HG02970 (cell line): ENCODE measurements around the gene HOXA3.

Experiments used
- ATAC-seq: cut with Tn5 transposase; IDR thresholded peaks from one replicate; pipeline ENCODE4 v1.9.1; 2021; ENCODE audit warnings: mild to moderate bottlenecking, moderate library complexity, moderate number of reproducible peaks; ENCODE audit not compliant: unreplicated experiment, low FRiP score

HOXA3 gene

DNA sequence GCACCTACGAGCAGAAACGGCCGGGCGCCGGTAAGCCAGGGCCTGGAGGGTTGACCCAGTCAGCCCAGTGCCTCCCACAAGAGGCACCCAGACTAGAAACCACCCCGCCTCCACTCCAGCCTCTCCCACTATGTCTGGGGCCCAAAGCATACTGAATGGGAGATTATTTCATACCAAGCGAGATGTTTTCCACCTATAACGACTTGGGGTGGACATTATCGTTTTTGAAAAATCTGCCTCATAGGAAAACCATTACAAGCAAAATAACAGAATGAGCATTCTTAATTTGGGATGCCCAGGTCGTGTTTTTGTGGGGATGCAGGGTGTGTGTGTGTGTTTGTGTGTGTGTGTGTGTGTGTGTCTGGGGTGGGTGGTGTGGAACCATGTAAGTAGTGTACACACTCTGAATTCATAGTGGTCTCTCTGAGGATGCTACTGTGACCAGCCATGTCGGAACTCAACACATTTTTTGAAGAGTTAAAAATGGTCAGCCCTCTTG lies 6.4 kb downstream of the HOXA3 start:
- ATAC-seq = no peak

- ATAC-seq = no peak
Measured at GRCh38 chr7:27145165-27145913, 7.0 kb downstream of the HOXA3 start.

DNA sequence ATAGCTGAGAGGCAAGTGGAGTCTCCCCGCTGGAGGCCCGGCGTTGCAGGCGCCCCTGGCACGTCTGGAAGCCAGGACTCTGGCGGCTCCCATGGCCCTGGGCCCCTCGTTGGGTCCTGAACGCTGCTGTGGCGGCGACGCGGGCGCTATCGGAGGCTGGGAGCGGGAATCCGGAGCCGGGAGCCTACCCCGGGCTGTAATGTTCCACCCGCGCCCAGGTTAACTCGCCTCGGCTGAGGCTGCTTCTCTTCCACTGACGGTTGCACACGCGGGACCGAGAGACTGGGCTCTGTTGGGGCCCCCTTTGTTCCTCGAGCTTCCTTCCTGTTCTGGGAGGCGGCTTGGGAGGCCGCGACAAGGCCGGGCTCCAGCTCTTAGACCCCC lies 7.6 kb downstream of the HOXA3 start:
- no peak for ATAC-seq

DNA sequence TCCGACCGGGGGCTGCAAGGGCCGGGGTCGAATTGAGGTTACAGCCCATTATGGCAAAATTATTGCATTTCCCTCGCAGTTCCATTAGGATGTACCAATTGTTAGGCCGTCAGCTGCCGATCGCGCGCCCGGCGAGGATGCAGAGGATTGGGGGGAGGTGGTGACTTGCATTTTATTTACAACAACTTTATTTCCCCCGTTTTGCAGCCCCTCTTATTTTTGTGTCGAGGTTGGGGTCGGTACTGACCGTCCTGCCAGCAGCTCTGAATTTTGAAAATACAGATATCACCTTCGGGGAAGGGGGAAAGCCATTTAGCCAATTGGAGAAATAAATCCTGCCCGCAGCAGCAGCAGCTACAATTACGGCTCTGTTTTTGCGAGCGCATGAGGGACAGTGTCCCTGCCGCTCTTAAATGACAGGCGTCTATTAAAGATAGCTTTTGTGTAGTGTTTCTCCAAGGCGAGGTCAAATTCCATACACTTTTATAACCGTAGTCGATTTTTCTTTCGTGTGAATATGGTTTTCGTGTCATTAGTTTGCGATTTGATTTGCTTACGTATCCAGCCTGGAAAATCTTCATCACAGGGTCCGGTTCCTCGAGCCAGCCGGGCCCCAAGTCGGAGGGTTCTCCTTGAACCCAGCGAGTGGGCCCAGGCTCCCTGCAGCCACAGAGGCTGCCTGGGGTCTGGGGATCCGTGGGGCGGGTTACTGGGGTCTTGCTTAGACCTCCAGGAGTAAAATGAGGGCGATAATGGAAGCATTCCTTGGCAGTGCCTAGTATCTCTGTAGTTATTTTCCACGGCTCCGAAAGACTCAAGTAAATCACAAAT lies 8.2 kb downstream of the HOXA3 start:
- ATAC-seq = no peak

GRCh38 chr7:27143023-27143949 lies 9.1 kb downstream of the HOXA3 start, which contains the start of gene HOXA5:
Gene HOXA5, minus strand, starts transcription at chr7:27143681. Its CDS starts 74 bp downstream, at chr7:27143607.
- no peak for ATAC-seq

GRCh38 chr7:27142580-27143022 lies 9.8 kb downstream of the HOXA3 start:
- ATAC-seq = no peak

DNA sequence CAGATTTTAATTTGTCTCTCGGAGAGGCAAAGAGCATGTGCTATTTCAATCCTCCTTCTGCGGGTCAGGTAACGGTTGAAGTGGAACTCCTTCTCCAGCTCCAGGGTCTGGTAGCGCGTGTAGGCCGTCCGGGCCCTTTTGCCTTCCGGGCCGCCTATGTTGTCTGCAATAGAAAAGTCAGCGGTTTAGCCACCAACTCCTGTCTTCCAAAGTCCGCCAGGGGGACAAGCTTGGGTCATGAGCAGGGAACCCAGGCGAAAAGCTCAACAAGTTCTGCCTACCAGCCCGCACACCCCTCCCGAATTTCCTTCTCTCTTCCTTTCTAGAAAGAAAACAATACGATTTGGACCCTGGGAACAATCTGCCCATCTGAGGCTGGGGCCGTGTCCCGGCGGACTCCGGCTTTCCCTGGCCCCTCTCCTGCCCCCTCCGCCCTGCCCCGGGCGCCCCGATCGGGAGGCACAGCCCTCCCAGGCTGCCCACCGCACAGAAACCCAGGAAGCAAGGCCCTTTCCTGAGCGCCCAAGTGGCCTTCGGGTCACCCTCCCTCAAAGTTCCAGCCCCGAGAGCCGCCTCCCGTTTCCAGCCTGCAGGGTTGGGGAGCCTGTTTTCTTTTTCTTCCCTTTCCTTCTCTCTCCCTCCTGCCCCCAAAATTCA lies 10.3 kb downstream of the HOXA3 start:
- no peak for ATAC-seq

GRCh38 chr7:27141137-27141922 lies 11.1 kb downstream of the HOXA3 start:
- no peak for ATAC-seq

DNA sequence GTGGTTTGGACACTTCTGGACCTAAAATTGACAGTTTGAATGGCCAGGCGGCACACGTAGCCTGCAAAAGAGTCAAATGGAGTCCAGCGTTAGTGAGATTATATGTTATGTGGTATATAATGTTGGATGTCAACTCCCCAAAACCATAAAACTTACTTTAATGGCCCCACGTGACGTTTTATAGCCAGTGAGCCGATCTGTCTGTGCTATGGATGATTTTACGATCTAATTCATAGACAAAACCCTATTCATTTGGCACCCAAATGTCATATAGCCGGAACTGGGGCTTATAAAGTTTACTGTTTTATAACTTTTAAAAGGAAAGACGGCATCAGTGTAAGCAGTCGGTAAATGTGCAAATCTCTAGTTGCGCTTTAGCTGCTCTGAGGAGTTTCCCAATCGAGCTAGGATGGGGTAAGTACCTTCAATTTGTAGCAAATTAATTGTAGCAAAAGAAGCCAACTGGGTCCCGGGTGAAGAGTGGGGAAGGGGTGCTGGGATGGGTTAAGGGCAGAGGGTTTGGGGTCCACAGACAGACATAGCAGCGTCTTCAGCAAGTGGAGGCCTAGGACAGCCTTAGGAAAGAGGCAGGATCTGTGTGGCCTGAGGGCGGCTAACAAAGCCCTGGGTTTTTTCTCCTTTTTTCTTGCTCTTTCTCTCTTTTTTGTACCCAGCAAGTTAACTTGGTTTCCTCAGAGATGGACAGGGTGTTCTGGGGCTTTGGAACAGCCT lies 12.1 kb downstream of the HOXA3 start:
- ATAC-seq = no peak

DNA sequence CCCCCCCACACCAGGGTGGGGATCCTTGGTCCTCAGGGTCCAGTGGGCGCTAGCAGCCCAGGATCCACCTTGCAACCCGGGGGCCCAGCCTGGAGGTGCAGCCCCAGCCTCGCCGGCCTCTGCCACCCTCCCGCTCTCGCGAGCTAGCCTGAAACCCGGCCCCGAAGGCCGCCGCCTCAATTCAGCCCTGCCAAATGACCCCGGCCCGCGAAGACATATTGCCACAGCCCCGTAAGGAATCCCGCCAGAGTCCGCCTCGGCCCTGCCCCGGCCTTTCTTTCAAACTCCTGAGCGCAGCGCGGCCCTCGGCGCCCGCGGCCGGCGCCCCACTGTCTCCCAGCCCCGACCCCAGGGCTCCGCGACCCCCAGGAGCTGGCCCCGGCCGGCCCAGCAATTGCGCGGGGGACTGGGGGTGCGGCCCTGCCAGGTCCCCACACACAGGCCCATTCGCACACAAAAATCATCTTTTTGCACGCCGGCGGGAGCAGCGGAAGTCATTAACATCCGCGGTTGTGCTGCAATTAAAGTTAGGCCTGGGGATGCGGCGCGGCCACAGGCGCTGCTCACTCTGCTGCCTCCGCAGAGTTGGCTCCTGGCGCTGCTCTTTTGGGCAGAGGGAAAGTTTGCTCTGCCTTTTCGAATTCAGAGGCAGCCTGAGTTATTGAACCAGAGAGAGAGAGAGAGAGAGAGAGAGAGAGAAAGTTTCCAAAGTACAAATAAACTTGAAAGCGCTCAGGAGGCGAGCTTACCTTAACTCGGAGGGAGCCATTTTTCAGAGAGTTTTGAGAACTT lies 12.9 kb downstream of the HOXA3 start:
- ATAC-seq = no peak

DNA sequence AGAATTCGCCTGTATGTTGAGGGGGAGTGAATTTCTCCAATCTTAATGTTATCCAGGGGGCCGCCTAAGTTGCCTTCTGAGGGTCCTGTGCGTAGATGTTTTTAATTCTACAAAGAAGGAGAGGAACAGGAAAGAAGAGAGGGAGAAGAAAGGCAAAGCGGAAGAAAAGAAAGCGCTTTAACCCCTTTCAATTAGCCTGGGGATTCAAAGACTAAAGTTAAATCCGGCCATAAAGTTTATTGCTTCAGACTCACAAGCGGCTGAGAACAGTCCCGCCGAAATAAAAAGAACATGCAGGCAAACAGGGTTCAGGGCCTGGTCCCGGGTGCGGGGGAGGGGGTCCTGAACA lies 13.4 kb downstream of the HOXA3 start:
- ATAC-seq = no peak

DNA sequence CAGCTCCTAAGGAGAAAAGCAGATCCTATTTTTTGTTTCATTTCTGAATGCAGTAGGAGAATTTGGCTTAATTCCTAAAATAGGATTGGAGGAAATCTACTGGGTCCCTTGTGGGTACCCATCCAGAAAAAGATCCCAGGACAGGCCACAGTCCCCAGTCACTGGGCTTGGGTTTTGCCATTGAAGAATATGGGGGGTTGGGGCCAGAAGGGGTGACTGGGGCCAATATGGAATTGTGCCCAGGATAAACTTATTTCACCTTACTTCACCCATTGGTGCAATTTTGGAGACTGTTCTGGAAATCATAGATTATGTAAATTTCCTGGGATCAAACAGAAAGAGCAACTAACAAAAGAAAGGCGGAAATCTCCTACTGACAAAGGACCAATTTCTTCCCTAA lies 13.9 kb downstream of the HOXA3 start:
- no peak for ATAC-seq

DNA sequence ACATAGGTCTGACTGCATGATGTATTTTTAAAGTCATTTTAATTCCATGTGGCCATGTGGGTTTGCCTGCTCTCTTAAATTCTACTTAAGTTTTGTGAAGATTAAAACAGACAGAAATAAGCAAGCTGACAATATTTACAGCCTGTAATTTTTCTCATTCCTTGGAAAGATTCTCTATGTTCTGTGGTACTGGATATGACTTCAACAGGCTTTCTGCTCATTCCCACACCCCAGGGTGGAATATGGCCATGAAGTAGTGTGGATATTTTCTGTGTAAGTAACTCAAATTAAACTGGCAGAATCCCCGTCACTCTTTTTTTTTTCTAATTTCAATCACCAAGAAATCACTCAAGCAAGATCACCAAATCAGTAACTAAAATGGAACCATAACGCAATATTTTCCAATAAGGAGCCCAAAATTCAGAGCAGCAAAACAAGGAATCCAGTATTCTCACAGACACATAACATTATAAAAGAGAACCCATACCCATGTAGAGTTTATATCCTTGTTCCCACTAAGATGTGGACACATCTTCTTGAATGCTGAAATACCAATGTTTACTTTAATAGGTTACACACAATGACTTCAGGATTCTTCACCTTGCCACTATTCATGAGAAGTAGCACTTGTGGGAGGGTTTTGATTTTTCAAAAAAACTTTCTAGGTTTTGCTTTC lies 14.6 kb downstream of the HOXA3 start:
- no peak for ATAC-seq

- ATAC-seq = no peak
Measured at GRCh38 chr7:27134392-27134791, 18.0 kb downstream of the HOXA3 start.

GRCh38 chr7:27133409-27134231 lies 18.8 kb downstream of the HOXA3 start:
- ATAC-seq = no peak

- no peak for ATAC-seq
Measured at GRCh38 chr7:27132978-27133377, 19.4 kb downstream of the HOXA3 start.
